ENCODE measurements around the gene MYORG. TPM values are rescaled to one million over a fixed set of nuclear protein-coding genes. Genes with fewer than 3 reads are reported as not detected.
"Not testable (repeated sequence)": the region's sequence is repeated elsewhere in the genome, so short reads cannot be mapped to it uniquely, and the experiment has no call there.

The MYORG gene
- total RNA-seq, 1 experiment from 2014 or later: 0.37 TPM

- no peaks in the 10 kb centered on the region for H3K4me1 ChIP-seq (replicated peaks)
- no peaks in the 10 kb centered on the region for H3K27me3 ChIP-seq (replicated peaks)
- H3K9me3 ChIP-seq (replicated peaks): no peaks in the 10 kb centered on the region
- no peak overlapping the region for H3K27ac ChIP-seq
- DNase-seq (ENCODE audit: low read depth in 1 of 2, low spot score in 2 of 2): no peak
- no peak overlapping the region for H3K4me3 ChIP-seq
- no peaks in the 10 kb centered on the region for H3K36me3 ChIP-seq
Observed at GRCh38 chr9:34369636-34370035, 7.1 kb downstream of the MYORG start.

GRCh38 chr9:34368796-34369195, 7.9 kb downstream of the MYORG start:
- not testable (repeated sequence) for DNase-seq (ENCODE audit: low read depth in 1 of 2, low spot score in 2 of 2); H3K27me3 ChIP-seq (replicated peaks); H3K9me3 ChIP-seq (replicated peaks); H3K4me1 ChIP-seq (replicated peaks); H3K36me3 ChIP-seq; H3K27ac ChIP-seq; H3K4me3 ChIP-seq

- H3K4me3 ChIP-seq; H3K27ac ChIP-seq; H3K4me1 ChIP-seq (replicated peaks); DNase-seq (ENCODE audit: low read depth in 1 of 2, low spot score in 2 of 2); H3K27me3 ChIP-seq (replicated peaks); H3K9me3 ChIP-seq (replicated peaks); H3K36me3 ChIP-seq: not testable (repeated sequence)
Observed at GRCh38 chr9:34367751-34368410, 8.8 kb downstream of the MYORG start.

GRCh38 chr9:34366365-34366764, 10.3 kb downstream of the MYORG start:
- Histone ChIP-seq H3K27me3 (replicated peaks) (no peaks in the 10 kb centered on the region), H3K36me3 (no peaks in the 10 kb centered on the region), H3K27ac (no peak overlapping the region), H3K4me1 (replicated peaks) (no peaks in the 10 kb centered on the region), H3K9me3 (replicated peaks) (no peaks in the 10 kb centered on the region), H3K4me3 (no peak overlapping the region)
- DNase-seq (ENCODE audit: low read depth in 1 of 2, low spot score in 2 of 2): no peak

GRCh38 chr9:34365282-34365681, 11.4 kb downstream of the MYORG start:
- Histone ChIP-seq H3K27me3 (replicated peaks) (no peaks in the 10 kb centered on the region), H3K36me3 (no peaks in the 10 kb centered on the region), H3K4me3 (no peak overlapping the region), H3K4me1 (replicated peaks) (no peaks in the 10 kb centered on the region), H3K27ac (no peak overlapping the region), H3K9me3 (replicated peaks) (no peaks in the 10 kb centered on the region)
- no peak for DNase-seq (ENCODE audit: low read depth in 1 of 2, low spot score in 2 of 2)

GRCh38 chr9:34363619-34364351, 12.9 kb downstream of the MYORG start:
- Histone ChIP-seq H3K36me3 (no peaks in the 10 kb centered on the region), H3K4me3 (no peak overlapping the region), H3K9me3 (replicated peaks) (no peaks in the 10 kb centered on the region), H3K27me3 (replicated peaks) (no peaks in the 10 kb centered on the region), H3K27ac (no peak overlapping the region), H3K4me1 (replicated peaks) (no peaks in the 10 kb centered on the region)
- DNase-seq (ENCODE audit: low read depth in 1 of 2, low spot score in 2 of 2): no peak

- Histone ChIP-seq H3K27me3 (replicated peaks) (no peaks in the 10 kb centered on the region), H3K27ac (no peak overlapping the region), H3K4me3 (no peak overlapping the region), H3K4me1 (replicated peaks) (no peaks in the 10 kb centered on the region), H3K36me3 (no peaks in the 10 kb centered on the region), H3K9me3 (replicated peaks) (no peaks in the 10 kb centered on the region)
- DNase-seq (ENCODE audit: low read depth in 1 of 2, low spot score in 2 of 2): no peak
Observed at GRCh38 chr9:34362614-34363214, 14.0 kb downstream of the MYORG start.

GRCh38 chr9:34352957-34353356, 23.7 kb downstream of the MYORG start:
- not testable (repeated sequence) for DNase-seq (ENCODE audit: low read depth in 1 of 2, low spot score in 2 of 2)

GRCh38 chr9:34352122-34352652, 24.5 kb downstream of the MYORG start:
- H3K4me3 ChIP-seq; H3K4me1 ChIP-seq (replicated peaks); H3K27ac ChIP-seq; H3K9me3 ChIP-seq (replicated peaks); H3K36me3 ChIP-seq; H3K27me3 ChIP-seq (replicated peaks); DNase-seq (ENCODE audit: low read depth in 1 of 2, low spot score in 2 of 2): not testable (repeated sequence)

More at GRCh38 chr9:34352957-34353356, 23.7 kb downstream of the MYORG start:
- not testable (repeated sequence) for H3K27me3 ChIP-seq (replicated peaks); H3K4me3 ChIP-seq; H3K36me3 ChIP-seq; H3K9me3 ChIP-seq (replicated peaks); H3K27ac ChIP-seq; H3K4me1 ChIP-seq (replicated peaks)

- H3K4me1 ChIP-seq (replicated peaks): no peaks in the 10 kb centered on the region
- no peaks in the 10 kb centered on the region for H3K36me3 ChIP-seq
- no peak overlapping the region for H3K27ac ChIP-seq
- H3K4me3 ChIP-seq: no peak overlapping the region
- H3K9me3 ChIP-seq (replicated peaks): no peaks in the 10 kb centered on the region
- no peaks in the 10 kb centered on the region for H3K27me3 ChIP-seq (replicated peaks)
- no peak for DNase-seq (ENCODE audit: low read depth in 1 of 2, low spot score in 2 of 2)
Observed at GRCh38 chr9:34349324-34349723, 27.4 kb downstream of the MYORG start.

GRCh38 chr9:34347800-34348158, 28.9 kb downstream of the MYORG start:
- H3K36me3 ChIP-seq: no peaks in the 10 kb centered on the region
- H3K27ac ChIP-seq: no peak overlapping the region
- H3K4me3 ChIP-seq: no peak overlapping the region
- no peak for DNase-seq (ENCODE audit: low read depth in 1 of 2, low spot score in 2 of 2)
- no peaks in the 10 kb centered on the region for H3K4me1 ChIP-seq (replicated peaks)
- no peaks in the 10 kb centered on the region for H3K9me3 ChIP-seq (replicated peaks)
- no peaks in the 10 kb centered on the region for H3K27me3 ChIP-seq (replicated peaks)

GRCh38 chr9:34346873-34347799, 29.6 kb downstream of the MYORG start:
- Histone ChIP-seq H3K4me3 (no peak overlapping the region), H3K4me1 (replicated peaks) (no peaks in the 10 kb centered on the region), H3K27ac (no peak overlapping the region), H3K27me3 (replicated peaks) (no peaks in the 10 kb centered on the region), H3K36me3 (no peaks in the 10 kb centered on the region), H3K9me3 (replicated peaks) (no peaks in the 10 kb centered on the region)
- no peak for DNase-seq (ENCODE audit: low read depth in 1 of 2, low spot score in 2 of 2)

- H3K36me3 ChIP-seq: no peaks in the 10 kb centered on the region
- DNase-seq (ENCODE audit: low read depth in 1 of 2, low spot score in 2 of 2): no peak
- no peak overlapping the region for H3K4me3 ChIP-seq
- H3K4me1 ChIP-seq (replicated peaks): no peaks in the 10 kb centered on the region
- no peaks in the 10 kb centered on the region for H3K27me3 ChIP-seq (replicated peaks)
- H3K27ac ChIP-seq: no peak overlapping the region
- H3K9me3 ChIP-seq (replicated peaks): no peaks in the 10 kb centered on the region
Observed at GRCh38 chr9:34343605-34344004, 33.1 kb downstream of the MYORG start.

All from SJSA1 (cell line).